Measurements from ENCODE around the gene SPSB1. TPM values are rescaled to one million over a fixed set of nuclear protein-coding genes. Genes with fewer than 3 reads are reported as not detected.
"Not testable (repeated sequence)": the region's sequence is repeated elsewhere in the genome, so short reads cannot be mapped to it uniquely, and the experiment has no call there.

SPSB1 gene
- polyA plus RNA-seq, 2 donors: 14.4 to 20.9 TPM

DNA sequence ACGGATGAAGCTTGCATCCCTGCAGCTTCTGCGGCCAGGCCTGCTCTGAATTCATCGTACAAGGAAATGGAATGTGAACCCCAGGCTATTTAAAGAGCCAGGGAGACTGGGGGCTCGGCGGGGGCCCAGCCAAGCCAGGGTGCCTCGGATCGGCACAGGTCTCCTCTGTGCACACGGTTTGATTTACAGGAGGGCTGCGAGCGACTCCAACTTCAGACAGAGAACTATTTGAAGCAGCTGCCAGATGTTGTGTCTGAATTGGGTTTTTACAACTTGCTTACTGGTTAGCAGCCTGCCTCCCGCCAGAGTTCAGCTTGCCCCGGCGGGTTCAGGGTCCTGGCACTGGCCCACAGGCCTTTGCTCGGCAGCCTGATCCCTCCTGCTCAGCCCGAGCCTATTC lies 83.2 kb downstream of the SPSB1 start:
- 44 to 77% methylated on average over 15 of the region's 15 CpGs for WGBS, 2 donors
- H3K9me3 ChIP-seq (ENCODE audit: control insufficient read depth in 2 of 2, insufficient read depth in 1 of 2, low read depth in 1 of 2, low read length in 1 of 2): no peaks in the 10 kb centered on the region
- H3K4me1 ChIP-seq (ENCODE audit: control insufficient read depth in 2 of 2, insufficient read depth in 2 of 2, low read length in 1 of 2): peaks cover 0 to 17% of the 10 kb centered on the region in 2 donors
- no peaks in the 10 kb centered on the region for H3K27me3 ChIP-seq (ENCODE audit: control insufficient read depth in 1 of 2, insufficient read depth in 2 of 2, low read length in 2 of 2)
- H3K36me3 ChIP-seq (ENCODE audit: control insufficient read depth in 2 of 2, insufficient read depth in 2 of 2, low read length in 1 of 2): no peaks in the 10 kb centered on the region
- H3K27ac ChIP-seq (ENCODE audit: low read depth in 2 of 2, low read length in 1 of 2): peak overlapping the region; percentile 78 to 87
- no peak overlapping the region for H3K4me3 ChIP-seq (ENCODE audit: low read depth in 1 of 2, low read length in 2 of 2)

DNA sequence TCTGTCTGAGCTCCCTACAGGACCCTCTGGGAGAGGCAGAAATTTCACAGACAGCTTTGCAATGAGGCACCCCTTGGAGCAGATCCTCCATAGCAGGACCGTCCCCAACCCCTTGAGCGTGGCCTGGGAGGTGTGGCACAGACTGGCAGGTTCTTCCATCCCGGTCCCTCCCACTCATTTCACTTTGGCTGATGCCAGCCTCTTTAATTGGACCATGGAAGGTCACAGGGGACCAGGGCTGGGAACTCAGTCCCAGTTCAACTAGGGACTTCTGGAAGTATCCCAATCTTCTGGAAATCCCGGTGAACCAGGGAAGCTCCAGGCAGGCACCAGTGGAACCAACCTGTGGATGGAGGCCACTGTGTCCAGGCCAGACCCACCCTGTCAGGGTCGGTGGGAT lies 83.7 kb downstream of the SPSB1 start:
- WGBS, 2 donors: 62 to 72% methylated on average over 5 of the region's 5 CpGs

DNA sequence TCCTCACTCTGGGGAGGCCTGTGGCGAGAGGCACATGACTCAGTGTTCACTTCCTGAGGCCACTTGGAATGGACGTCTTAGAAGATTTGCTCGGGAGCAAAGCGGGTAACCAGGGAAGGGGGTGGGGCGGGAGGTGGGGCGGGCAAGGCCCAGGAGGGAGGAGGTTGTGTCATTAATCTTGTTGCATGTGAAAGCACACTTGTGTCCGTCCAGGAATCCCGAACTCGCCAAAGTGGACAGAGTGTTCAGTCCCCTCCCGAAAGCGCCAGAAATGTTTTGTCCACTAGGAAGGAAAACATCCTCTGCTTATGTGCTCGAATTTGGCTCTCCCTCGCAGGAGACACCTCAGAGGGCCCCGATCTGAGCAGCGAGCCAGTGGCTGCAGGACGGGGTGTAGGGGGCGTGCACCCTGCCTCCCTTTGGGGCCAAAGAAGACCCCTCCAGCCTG lies 84.2 kb downstream of the SPSB1 start:
- 58 to 66% methylated on average over 17 of the region's 17 CpGs for WGBS, 2 donors
- no peaks in the 10 kb centered on the region for H3K9me3 ChIP-seq (ENCODE audit: control insufficient read depth in 2 of 2, insufficient read depth in 1 of 2, low read depth in 1 of 2, low read length in 1 of 2)
- peak overlapping the region; percentile 85 to 87 for H3K27ac ChIP-seq (ENCODE audit: low read depth in 2 of 2, low read length in 1 of 2)
- no peaks in the 10 kb centered on the region for H3K27me3 ChIP-seq (ENCODE audit: control insufficient read depth in 1 of 2, insufficient read depth in 2 of 2, low read length in 2 of 2)
- H3K36me3 ChIP-seq (ENCODE audit: control insufficient read depth in 2 of 2, insufficient read depth in 2 of 2, low read length in 1 of 2): no peaks in the 10 kb centered on the region
- H3K4me3 ChIP-seq (ENCODE audit: low read depth in 1 of 2, low read length in 2 of 2): no peak overlapping the region
- peaks cover 0 to 14% of the 10 kb centered on the region in 2 donors for H3K4me1 ChIP-seq (ENCODE audit: control insufficient read depth in 2 of 2, insufficient read depth in 2 of 2, low read length in 1 of 2)

More for the DNA sequence above, 83.7 kb downstream of the SPSB1 start:
- peak overlapping the region; percentile 78 to 87 for H3K27ac ChIP-seq (ENCODE audit: low read depth in 2 of 2, low read length in 1 of 2)
- H3K4me3 ChIP-seq (ENCODE audit: low read depth in 1 of 2, low read length in 2 of 2): no peak overlapping the region
- H3K36me3 ChIP-seq (ENCODE audit: control insufficient read depth in 2 of 2, insufficient read depth in 2 of 2, low read length in 1 of 2): no peaks in the 10 kb centered on the region
- peaks cover 0 to 15% of the 10 kb centered on the region in 2 donors for H3K4me1 ChIP-seq (ENCODE audit: control insufficient read depth in 2 of 2, insufficient read depth in 2 of 2, low read length in 1 of 2)
- H3K9me3 ChIP-seq (ENCODE audit: control insufficient read depth in 2 of 2, insufficient read depth in 1 of 2, low read depth in 1 of 2, low read length in 1 of 2): no peaks in the 10 kb centered on the region
- H3K27me3 ChIP-seq (ENCODE audit: control insufficient read depth in 1 of 2, insufficient read depth in 2 of 2, low read length in 2 of 2): no peaks in the 10 kb centered on the region

DNA sequence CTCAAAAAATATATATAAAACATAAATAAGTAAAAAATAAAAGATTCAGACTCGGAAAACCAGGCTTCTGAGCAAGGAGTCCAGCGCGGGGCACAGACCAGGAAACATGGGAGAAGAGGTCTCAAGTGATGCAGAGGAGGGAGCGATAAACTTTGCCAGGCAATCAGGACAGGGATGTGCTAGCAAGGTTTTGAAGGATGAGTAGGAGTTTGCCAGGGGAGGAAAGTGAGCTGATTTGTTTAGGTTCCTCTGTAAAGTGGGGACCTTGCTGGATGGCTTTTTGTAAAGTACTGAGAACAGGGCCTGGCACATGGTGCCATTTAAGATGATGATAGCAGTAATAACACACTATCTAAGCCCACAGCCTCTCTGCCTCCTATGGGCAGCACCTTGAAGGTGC lies 86.1 kb downstream of the SPSB1 start:
- no peak overlapping the region for H3K27ac ChIP-seq (ENCODE audit: low read depth in 2 of 2, low read length in 1 of 2)
- H3K27me3 ChIP-seq (ENCODE audit: control insufficient read depth in 1 of 2, insufficient read depth in 2 of 2, low read length in 2 of 2): no peaks in the 10 kb centered on the region
- WGBS, 2 donors: 97 to 99% methylated on average over 4 of the region's 4 CpGs
- H3K9me3 ChIP-seq (ENCODE audit: control insufficient read depth in 2 of 2, insufficient read depth in 1 of 2, low read depth in 1 of 2, low read length in 1 of 2): no peaks in the 10 kb centered on the region
- H3K4me3 ChIP-seq (ENCODE audit: low read depth in 1 of 2, low read length in 2 of 2): no peak overlapping the region
- H3K36me3 ChIP-seq (ENCODE audit: control insufficient read depth in 2 of 2, insufficient read depth in 2 of 2, low read length in 1 of 2): no peaks in the 10 kb centered on the region
- peaks cover 0 to 9% of the 10 kb centered on the region in 2 donors for H3K4me1 ChIP-seq (ENCODE audit: control insufficient read depth in 2 of 2, insufficient read depth in 2 of 2, low read length in 1 of 2)

DNA sequence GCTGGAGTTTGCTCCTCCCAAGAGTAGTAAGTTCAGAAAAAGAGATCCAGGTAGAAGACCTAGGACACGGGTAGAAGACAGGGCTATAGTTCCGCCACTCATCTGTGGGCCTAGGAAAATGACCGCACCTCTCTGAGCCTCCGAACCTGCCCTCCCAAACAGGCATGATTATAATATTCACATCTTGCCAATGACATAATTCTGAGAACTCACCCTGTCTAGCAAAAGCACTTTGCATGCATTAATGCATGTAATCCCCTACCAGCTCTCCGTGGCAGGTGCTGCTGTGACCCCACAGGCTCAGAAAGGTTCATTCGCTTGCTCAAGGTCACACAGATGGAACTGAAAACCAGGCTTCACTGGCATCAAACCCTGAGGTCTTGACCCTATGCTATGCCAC lies 88.0 kb downstream of the SPSB1 start:
- Histone ChIP-seq H3K27ac (ENCODE audit: low read depth in 2 of 2, low read length in 1 of 2) (no peak overlapping the region), H3K9me3 (ENCODE audit: control insufficient read depth in 2 of 2, insufficient read depth in 1 of 2, low read depth in 1 of 2, low read length in 1 of 2) (no peaks in the 10 kb centered on the region), H3K4me3 (ENCODE audit: low read depth in 1 of 2, low read length in 2 of 2) (no peak overlapping the region), H3K4me1 (ENCODE audit: control insufficient read depth in 2 of 2, insufficient read depth in 2 of 2, low read length in 1 of 2) (peaks cover 0 to 14% of the 10 kb centered on the region in 2 donors), H3K27me3 (ENCODE audit: control insufficient read depth in 1 of 2, insufficient read depth in 2 of 2, low read length in 2 of 2) (no peaks in the 10 kb centered on the region), H3K36me3 (ENCODE audit: control insufficient read depth in 2 of 2, insufficient read depth in 2 of 2, low read length in 1 of 2) (no peaks in the 10 kb centered on the region)
- 90 to 92% methylated on average over 6 of the region's 6 CpGs for WGBS, 2 donors

DNA sequence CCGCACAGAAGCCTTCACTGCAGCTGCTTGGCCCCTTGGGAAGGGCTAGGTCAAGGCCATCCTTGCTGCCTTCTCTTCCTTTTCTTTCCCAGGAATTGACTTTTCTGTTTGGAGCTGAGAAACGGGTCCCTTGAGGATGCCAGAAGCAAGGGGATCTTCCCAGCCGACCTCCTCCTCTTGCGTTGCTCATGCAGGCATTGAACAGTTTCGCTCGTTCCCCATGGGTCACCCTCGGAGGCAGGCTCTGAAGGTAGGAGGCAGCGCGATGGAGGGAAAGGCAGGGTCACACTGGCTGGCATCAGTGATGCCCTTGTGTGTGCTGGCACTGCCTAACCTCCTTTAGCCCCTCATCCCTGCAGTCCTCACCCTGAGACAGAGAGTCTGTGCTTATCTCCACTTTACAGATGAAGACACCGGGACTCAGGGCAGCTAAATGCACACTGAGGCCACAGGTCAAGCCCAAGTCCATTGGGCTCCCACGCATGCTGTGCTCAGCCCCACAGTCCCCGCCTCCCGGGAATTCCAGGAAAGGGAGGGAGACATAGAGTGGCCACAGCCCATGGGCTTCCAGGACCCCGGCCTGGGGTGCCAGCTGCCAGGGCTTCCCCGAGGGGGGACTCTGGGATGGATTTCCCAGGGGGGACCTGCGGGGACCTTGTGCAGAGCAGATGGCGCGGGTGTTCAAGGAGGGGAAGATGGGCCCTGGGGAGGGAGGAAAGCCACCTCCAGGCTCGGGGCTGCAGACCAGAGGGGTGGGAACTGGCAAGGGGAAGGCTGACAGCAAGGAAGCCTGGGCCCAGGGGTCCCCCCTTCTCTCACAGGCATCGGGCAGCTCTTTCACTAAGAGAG lies 90.2 kb downstream of the SPSB1 start:
- Histone ChIP-seq H3K4me1 (ENCODE audit: control insufficient read depth in 2 of 2, insufficient read depth in 2 of 2, low read length in 1 of 2) (peaks cover 0 to 13% of the 10 kb centered on the region in 2 donors), H3K9me3 (ENCODE audit: control insufficient read depth in 2 of 2, insufficient read depth in 1 of 2, low read depth in 1 of 2, low read length in 1 of 2) (no peaks in the 10 kb centered on the region), H3K27me3 (ENCODE audit: control insufficient read depth in 1 of 2, insufficient read depth in 2 of 2, low read length in 2 of 2) (no peaks in the 10 kb centered on the region), H3K36me3 (ENCODE audit: control insufficient read depth in 2 of 2, insufficient read depth in 2 of 2, low read length in 1 of 2) (no peaks in the 10 kb centered on the region), H3K4me3 (ENCODE audit: low read depth in 1 of 2, low read length in 2 of 2) (no peak overlapping the region), H3K27ac (ENCODE audit: low read depth in 2 of 2, low read length in 1 of 2) (no peak overlapping the region)
- WGBS, 2 donors: 82 to 87% methylated on average over 20 of the region's 20 CpGs

DNA sequence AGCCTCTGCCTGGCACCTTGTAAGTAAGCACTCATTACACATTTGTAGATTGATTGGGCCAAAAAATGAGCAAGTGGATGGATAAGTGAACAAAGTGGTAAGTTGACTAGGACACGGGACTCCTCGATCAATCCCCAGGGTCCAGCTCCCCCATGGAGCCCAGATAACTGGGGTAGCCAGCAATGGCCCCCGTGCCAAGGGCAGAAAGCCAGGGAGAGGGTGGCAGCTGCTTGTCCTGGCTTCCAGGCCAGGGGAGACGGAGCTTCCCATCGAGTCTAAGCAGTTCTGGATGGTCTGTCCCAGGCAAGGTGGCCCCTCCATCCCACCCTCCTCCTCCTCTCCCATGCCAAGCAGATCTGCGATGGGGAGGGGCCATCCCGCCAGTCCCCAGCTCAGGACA lies 91.4 kb downstream of the SPSB1 start:
- Histone ChIP-seq H3K4me1 (ENCODE audit: control insufficient read depth in 2 of 2, insufficient read depth in 2 of 2, low read length in 1 of 2) (peaks cover 0 to 13% of the 10 kb centered on the region in 2 donors), H3K4me3 (ENCODE audit: low read depth in 1 of 2, low read length in 2 of 2) (no peak overlapping the region), H3K36me3 (ENCODE audit: control insufficient read depth in 2 of 2, insufficient read depth in 2 of 2, low read length in 1 of 2) (no peaks in the 10 kb centered on the region), H3K9me3 (ENCODE audit: control insufficient read depth in 2 of 2, insufficient read depth in 1 of 2, low read depth in 1 of 2, low read length in 1 of 2) (no peaks in the 10 kb centered on the region), H3K27me3 (ENCODE audit: control insufficient read depth in 1 of 2, insufficient read depth in 2 of 2, low read length in 2 of 2) (no peaks in the 10 kb centered on the region), H3K27ac (ENCODE audit: low read depth in 2 of 2, low read length in 1 of 2) (no peak overlapping the region)
- WGBS, 2 donors: 90 to 92% methylated on average over 7 of the region's 7 CpGs

DNA sequence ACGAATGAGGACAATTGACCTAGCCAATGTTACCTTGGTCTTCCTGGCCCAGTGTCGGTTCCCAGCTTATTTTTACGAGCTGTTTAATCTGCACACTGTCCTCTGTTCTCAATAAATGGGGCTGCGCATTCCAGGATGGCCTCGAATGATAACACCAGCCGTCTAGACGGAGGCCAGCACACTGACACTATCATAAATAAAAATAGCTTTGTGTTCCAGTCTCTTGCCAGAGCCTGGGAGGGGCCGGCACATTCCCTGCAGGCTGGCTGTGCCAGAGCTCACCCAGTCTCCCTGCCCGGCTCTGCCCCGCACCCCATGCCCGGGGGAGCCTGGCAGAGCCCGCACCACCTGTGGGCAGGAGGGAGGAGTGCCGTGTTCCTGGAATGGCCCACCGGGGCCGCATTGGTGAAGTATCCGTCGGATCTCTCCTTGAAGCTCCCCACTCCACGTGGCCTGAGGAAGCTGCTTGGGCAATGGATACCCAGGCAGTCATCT lies 92.1 kb downstream of the SPSB1 start:
- Histone ChIP-seq H3K27ac (ENCODE audit: low read depth in 2 of 2, low read length in 1 of 2) (peak overlapping the region in 1 of 2 donors; percentile 5), H3K36me3 (ENCODE audit: control insufficient read depth in 2 of 2, insufficient read depth in 2 of 2, low read length in 1 of 2) (no peaks in the 10 kb centered on the region), H3K4me1 (ENCODE audit: control insufficient read depth in 2 of 2, insufficient read depth in 2 of 2, low read length in 1 of 2) (peaks cover 0 to 13% of the 10 kb centered on the region in 2 donors), H3K27me3 (ENCODE audit: control insufficient read depth in 1 of 2, insufficient read depth in 2 of 2, low read length in 2 of 2) (no peaks in the 10 kb centered on the region), H3K9me3 (ENCODE audit: control insufficient read depth in 2 of 2, insufficient read depth in 1 of 2, low read depth in 1 of 2, low read length in 1 of 2) (no peaks in the 10 kb centered on the region), H3K4me3 (ENCODE audit: low read depth in 1 of 2, low read length in 2 of 2) (no peak overlapping the region)
- WGBS, 2 donors: 34 to 50% methylated on average over 18 of the region's 18 CpGs

DNA sequence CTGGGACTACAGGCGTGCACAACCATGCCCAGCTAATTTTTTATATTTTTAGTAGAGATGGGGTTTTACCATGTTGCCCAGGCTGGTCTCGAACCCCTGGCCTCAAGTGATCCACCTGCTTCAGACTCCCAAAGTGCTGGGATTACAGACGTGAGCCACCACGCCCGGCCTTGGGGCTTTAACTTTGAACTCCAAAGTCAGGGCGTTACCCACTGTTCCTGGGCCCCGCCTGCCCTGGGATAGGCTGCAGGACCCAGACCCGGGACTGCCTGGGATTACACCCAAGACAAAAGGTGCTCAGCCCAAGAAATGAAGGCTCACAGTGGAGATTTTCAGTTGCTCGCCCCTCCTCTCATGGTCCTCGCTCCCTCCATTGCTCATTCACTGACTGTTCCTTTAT lies 92.7 kb downstream of the SPSB1 start:
- H3K4me3 ChIP-seq (ENCODE audit: low read depth in 1 of 2, low read length in 2 of 2); H3K9me3 ChIP-seq (ENCODE audit: control insufficient read depth in 2 of 2, insufficient read depth in 1 of 2, low read depth in 1 of 2, low read length in 1 of 2); H3K36me3 ChIP-seq (ENCODE audit: control insufficient read depth in 2 of 2, insufficient read depth in 2 of 2, low read length in 1 of 2); H3K27me3 ChIP-seq (ENCODE audit: control insufficient read depth in 1 of 2, insufficient read depth in 2 of 2, low read length in 2 of 2): not testable (repeated sequence)
- peaks cover 0 to 13% of the 10 kb centered on the region in 2 donors for H3K4me1 ChIP-seq (ENCODE audit: control insufficient read depth in 2 of 2, insufficient read depth in 2 of 2, low read length in 1 of 2)
- WGBS, 2 donors: 67 to 71% methylated on average over 10 of the region's 10 CpGs
- peak overlapping the region in 1 of 2 donors; percentile 63 for H3K27ac ChIP-seq (ENCODE audit: low read depth in 2 of 2, low read length in 1 of 2)

Data from esophagus (tissue), 2 donors.